ENCODE data around the gene PCCA.

GRCh38 chr13:100350601-100351000 is 261.7 kb downstream of the PCCA start:
- TF ChIP-seq CTCF (conservative IDR thresholded peaks at IDR 0.05 in 1 of 2, IDR thresholded peaks at IDR 0.05 in 1 of 2; ENCODE audit: low read depth in 1 of 2, low read length in 2 of 2) (no peak), EZH2 (IDR thresholded peaks at IDR 0.05; ENCODE audit: low read length, missing control alignments) (no peak)
